K562 (cell line): ENCODE results near the gene ZNF337. TPM values are rescaled to one million over a fixed set of nuclear protein-coding genes. Genes with fewer than 3 reads are reported as not detected.

Source experiments
- ATAC-seq: fragments of 200-7000 bp; cut with Tn5 transposase; 3 replicates; pipeline ENCODE4 v1.9.1; 2020; ENCODE audit warnings: moderate library complexity
- BruUV-seq: library from RNA; stranded (reverse); fragments of 400-500 nt; replicated peaks from 2 replicates; lab custom pipeline; 2021; lab: Mats Ljungman, UMichigan
- CTCF ChIA-PET: fragments of 300-600 bp; formaldehyde crosslinking; extraction: SDS; loops from one replicate; lab custom pipeline; 2021; ENCODE audit warnings: low intra/inter-chr PET ratio; lab: Yijun Ruan, JAX
- POLR2A ChIA-PET: fragments of 300-600, 350-650 bp; sonication (Branson Sonifier 250); formaldehyde crosslinking; extraction: SDS; loops from one replicate; lab custom pipeline; 2021; ENCODE audit warnings: antibody characterized with exemption, inconsistent platforms; lab: Yijun Ruan, JAX
- DNase-seq, 4 experiments: peaks; one replicate each; pipeline versions ENCODE4 v3.0.0 to v3.0.0-alpha.2; 2011 to 2018; ENCODE audit warnings: low spot score in 3 of 4, mixed read lengths in 3 of 4; ENCODE audit errors: extremely low read depth in 1 of 4
- FAIRE-seq: peaks from 2 replicates; lab custom pipeline; 2011; peaks lifted over from hg19 to GRCh38; lab: Jason Lieb, UNC
- H2AFZ ChIP-seq: 2 replicates; pipeline ENCODE4 v1.6.0; 2011; ENCODE audit warnings: low read depth, low read length, control low read depth, inconsistent platforms
- H3K27ac ChIP-seq: fragments of 200-600 bp; 3 replicates; pipeline ENCODE4 v1.8.0; 2011; ENCODE audit warnings: low read depth, mild to moderate bottlenecking, control low read depth, inconsistent platforms, low read length, moderate library complexity, mixed read lengths; ENCODE audit errors: extremely low read depth
- H3K27me3 ChIP-seq, 2 experiments: fragments of 300-600 bp in 1 of 2; 2 replicates in 1 of 2; 3 replicates in 1 of 2; pipeline versions ENCODE4 v1.6.0 to v1.8.0; 2011; ENCODE audit warnings: inconsistent platforms in 2 of 2, low read length in 2 of 2, mild to moderate bottlenecking in 1 of 2, mixed read lengths in 1 of 2, moderate library complexity in 1 of 2; ENCODE audit not compliant: control insufficient read depth in 2 of 2, insufficient read depth in 2 of 2
- H3K36me3 ChIP-seq: fragments of 300-600 bp; 3 replicates; pipeline ENCODE4 v1.8.0; 2011; ENCODE audit warnings: mild to moderate bottlenecking, low read length, inconsistent platforms; ENCODE audit not compliant: control insufficient read depth, insufficient read depth
- H3K4me1 ChIP-seq, 2 experiments: fragments of 200-600 bp in 1 of 2; replicated peaks in 1 of 2; 2 replicates in 1 of 2; 3 replicates in 1 of 2; pipeline versions ENCODE4 v1.5.1 to v1.8.0; 2011; ENCODE audit warnings: inconsistent platforms in 2 of 2, low read length in 2 of 2, mild to moderate bottlenecking in 1 of 2, mixed read lengths in 1 of 2, moderate library complexity in 1 of 2; ENCODE audit not compliant: control insufficient read depth in 2 of 2, insufficient read depth in 2 of 2
- H3K4me2 ChIP-seq: 2 replicates; pipeline ENCODE4 v1.6.1; 2011; ENCODE audit warnings: low read length, control low read depth, inconsistent platforms, mixed read lengths; ENCODE audit not compliant: insufficient read depth
- H3K4me3 ChIP-seq: fragments of 200-600 bp; sonication (generic), shearing (Covaris generic); 2 replicates; pipeline ENCODE4 v1.5.1; 2016; ENCODE audit warnings: control low read depth, inconsistent platforms
- H3K79me2 ChIP-seq: fragments of 200-600 bp; 3 replicates; pipeline ENCODE4 v1.8.0; 2011; ENCODE audit warnings: low read length, inconsistent platforms; ENCODE audit not compliant: control insufficient read depth, insufficient read depth
- H3K9ac ChIP-seq, 2 experiments: 2 replicates each; pipeline versions ENCODE4 v1.6.0 to v1.6.1; 2011; ENCODE audit warnings: low read depth in 2 of 2, low read length in 2 of 2, control low read depth in 1 of 2, inconsistent platforms in 1 of 2, mild to moderate bottlenecking in 1 of 2, mixed read lengths in 1 of 2; ENCODE audit not compliant: insufficient read depth in 1 of 2
- H3K9me1 ChIP-seq: one replicate; pipeline ENCODE4 v1.6.0; 2011; ENCODE audit warnings: inconsistent platforms, mild to moderate bottlenecking, low read length, moderate library complexity; ENCODE audit not compliant: control insufficient read depth, insufficient read depth
- H3K9me3 ChIP-seq: replicated peaks from 2 replicates; pipeline ENCODE4 v1.5.1; 2011; ENCODE audit warnings: low read depth, low read length, inconsistent platforms; ENCODE audit not compliant: control insufficient read depth, insufficient read depth
- H4K20me1 ChIP-seq: replicated peaks from 2 replicates; pipeline ENCODE4 v1.6.1; 2011; ENCODE audit warnings: low read length, inconsistent platforms, mixed read lengths; ENCODE audit not compliant: control insufficient read depth, insufficient read depth
- ARID2 ChIP-seq: fragments of 450-650 bp; IDR thresholded peaks from 2 replicates; pipeline ENCODE4 v1.6.1; 2017; ENCODE audit warnings: antibody characterized with exemption, mild to moderate bottlenecking
- BMI1 ChIP-seq: fragments of 150-350 bp; IDR thresholded peaks from 2 replicates; pipeline ENCODE4 v1.6.1; 2014; ENCODE audit warnings: low read length
- CHD4 ChIP-seq: fragments of 200-600 bp; sonication (generic); IDR thresholded peaks from 3 replicates; pipeline ENCODE4 v1.6.1; 2012; ENCODE audit warnings: low read depth, mild to moderate bottlenecking, mixed read lengths, low read length, inconsistent platforms; ENCODE audit not compliant: insufficient read depth, insufficient replicate concordance, poor library complexity, severe bottlenecking
- DACH1 ChIP-seq: fragments of 450-650 bp; IDR thresholded peaks from 2 replicates; pipeline ENCODE4 v1.6.1; 2018; ENCODE audit not compliant: partially characterized antibody
- EP400 ChIP-seq: fragments of 450-650 bp; IDR thresholded peaks from 2 replicates; pipeline ENCODE4 v1.6.1; 2017; ENCODE audit warnings: antibody characterized with exemption, mild to moderate bottlenecking, moderate library complexity
- FOXM1 ChIP-seq, 2 experiments: fragments of 450-650 bp in 1 of 2; sonication (generic) in 1 of 2; formaldehyde crosslinking in 1 of 2; IDR thresholded peaks; 2 replicates each; pipeline versions ENCODE4 v1.6.1 to v1.9.0; 2017 to 2022; ENCODE audit warnings: low read depth in 2 of 2, mild to moderate bottlenecking in 2 of 2, missing genetic modification reagents in 1 of 2, moderate library complexity in 1 of 2
- HDGF ChIP-seq: fragments of 450-650 bp; IDR thresholded peaks from 2 replicates; pipeline ENCODE4 v1.6.1; 2016
- KAT8 ChIP-seq: fragments of 450-650 bp; IDR thresholded peaks from 2 replicates; pipeline ENCODE4 v1.6.1; 2016; ENCODE audit warnings: low read depth, mild to moderate bottlenecking
- PHB2 ChIP-seq: fragments of 450-650 bp; IDR thresholded peaks from 2 replicates; pipeline ENCODE4 v1.6.1; 2017; ENCODE audit warnings: low read depth
- ZKSCAN3 ChIP-seq: fragments of 250-450 bp; sonication (Bioruptor Pico); IDR thresholded peaks from 2 replicates; pipeline ENCODE4 v1.4.0; 2020
- ZNF561 ChIP-seq: fragments of 450-650 bp; formaldehyde crosslinking; conservative IDR thresholded peaks from 2 replicates; pipeline ENCODE4 v1.4.0; 2020; ENCODE audit warnings: mild to moderate bottlenecking, moderate library complexity
- in situ Hi-C: fragments of 300-500 bp; cut with MboI; formaldehyde crosslinking; loops from 4 replicates; pipeline ENCODE4 v1.15.0; 2018; ENCODE audit warnings: inconsistent platforms, mixed read lengths
- intact Hi-C: fragments of 100-400 bp; cut with micrococcal nuclease; formaldehyde crosslinking; loops from 2 replicates; pipeline ENCODE4 v1.14.2; 2022
- polyA plus RNA-seq, 8 experiments: library from polyadenylated mRNA; depleted of rRNA in 4 of 8; stranded (reverse) in 5 of 8; unstranded in 3 of 8; fragments of >200 nt; fragmentation: Nextera tagmentation in 2 of 8; fragmentation: Illumina TruSeq in 1 of 8; extraction: Ambion mirVana in 2 of 8; extraction: Trizol in 1 of 8; gene quantifications; 2 replicates each; pipeline versions ENCODE4 v1.2.1 to v1.2.3, GENCODE V29; 2011 to 2014; ENCODE audit warnings: inconsistent platforms in 1 of 8, missing spikeins in 1 of 8
- total RNA-seq, 7 experiments: library from RNA; depleted of rRNA in 6 of 7; stranded (reverse); fragments of >200 nt in 6 of 7; fragmentation: Illumina TruSeq in 2 of 7; extraction: Trizol in 2 of 7; gene quantifications; 2 replicates each; pipeline versions ENCODE4 v1.2.1 to v1.2.3, GENCODE V29; 2011 to 2021; ENCODE audit warnings: low replicate concordance in 1 of 7

ZNF337 gene
- total and polyA plus RNA-seq, 9 of the 15 experiments (the other 6 are each of a cell fraction or from before 2014, with no cell fraction given) = 0.25 to 5.6 (median 3.5) TPM

- ATAC-seq (no peak), FAIRE-seq (no peak), DNase-seq (no peak)
- TF ChIP-seq FOXM1 (IDR thresholded peaks at IDR 0.05; ENCODE audit: low read depth) (no peak), FOXM1 (CRISPR knock-in tag; IDR thresholded peaks at IDR 0.05; ENCODE audit: low read depth) (no peak), ARID2 (no peak), CHD4 (no peak), DACH1 (no peak), ZNF561 (no peak), PHB2 (no peak), KAT8 (no peak), ZKSCAN3 (no peak), HDGF (no peak), BMI1 (no peak), EP400 (no peak)
- intact Hi-C loops (no loop called here), in situ Hi-C loops (no loop called here)
- H3K79me2 ChIP-seq = no peaks in the 10 kb centered on the region
- no peaks in the 10 kb centered on the region for H3K9me1 ChIP-seq
- POLR2A ChIA-PET = no interaction called here
- no peak overlapping the region for H3K4me3 ChIP-seq
- H3K9me3 ChIP-seq = no peaks in the 10 kb centered on the region
- H3K27me3 ChIP-seq = no peaks in the 10 kb centered on the region
- no peak overlapping the region for H3K9ac ChIP-seq
- H4K20me1 ChIP-seq = no peaks in the 10 kb centered on the region
- no TSS peak for BruUV-seq
- no peak overlapping the region for H3K4me2 ChIP-seq
- H2AFZ ChIP-seq = no peak overlapping the region
- CTCF ChIA-PET = no interaction called here
- no peaks in the 10 kb centered on the region for H3K36me3 ChIP-seq
- H3K27ac ChIP-seq = no peak overlapping the region
- H3K4me1 ChIP-seq = no peaks in the 10 kb centered on the region
These were observed 37.2 kb upstream of the ZNF337 start for GRCh38 chr20:25733903-25734302.
